H9 (cell line): ENCODE measurements around the gene CWC27. TPM values are rescaled to one million over a fixed set of nuclear protein-coding genes. Genes with fewer than 3 reads are reported as not detected.

Experiments
- DNase-seq: peaks from one replicate; pipeline ENCODE4 v3.0.0-alpha.2; 2017
- H2AFZ ChIP-seq: one replicate; pipeline ENCODE4 v1.6.1; 2013; ENCODE audit warnings: mild to moderate bottlenecking, low read length, control low read depth, moderate library complexity
- H2AK5ac ChIP-seq: 2 replicates; pipeline ENCODE4 v1.6.1; 2013; ENCODE audit warnings: low read length, control low read depth, mixed read lengths; ENCODE audit not compliant: insufficient read length
- H2BK120ac ChIP-seq: one replicate; pipeline ENCODE4 v1.6.1; 2013; ENCODE audit warnings: low read depth, mild to moderate bottlenecking, low read length, control low read depth, inconsistent platforms; ENCODE audit not compliant: poor library complexity, severe bottlenecking
- H2BK12ac ChIP-seq: 2 replicates; pipeline ENCODE4 v1.6.1; 2013; ENCODE audit warnings: low read length, control low read depth, mixed read lengths, low read depth; ENCODE audit not compliant: insufficient read length
- H2BK15ac ChIP-seq: 2 replicates; pipeline ENCODE4 v1.6.1; 2013; ENCODE audit warnings: low read depth, low read length, control low read depth
- H2BK20ac ChIP-seq: one replicate; pipeline ENCODE4 v1.6.1; 2013; ENCODE audit warnings: low read depth, mild to moderate bottlenecking, low read length, control low read depth, inconsistent platforms; ENCODE audit not compliant: poor library complexity, severe bottlenecking
- H2BK5ac ChIP-seq: 2 replicates; pipeline ENCODE4 v1.6.1; 2013; ENCODE audit warnings: low read length, control low read depth, mixed read lengths; ENCODE audit not compliant: insufficient read length
- H3K14ac ChIP-seq: 2 replicates; pipeline ENCODE4 v1.6.1; 2013; ENCODE audit warnings: low read length, control low read depth; ENCODE audit not compliant: insufficient read depth
- H3K18ac ChIP-seq: 2 replicates; pipeline ENCODE4 v1.6.1; 2013; ENCODE audit warnings: low read depth, mild to moderate bottlenecking, mixed read lengths, low read length, control low read depth; ENCODE audit not compliant: insufficient read length
- H3K23ac ChIP-seq: 2 replicates; pipeline ENCODE4 v1.6.1; 2013; ENCODE audit warnings: low read length, control low read depth, mixed read lengths, low read depth; ENCODE audit not compliant: insufficient read length
- H3K23me2 ChIP-seq: 2 replicates; pipeline ENCODE4 v1.6.1; 2013; ENCODE audit warnings: low read depth, mild to moderate bottlenecking, mixed read lengths, low read length, control low read depth; ENCODE audit not compliant: insufficient read length, poor library complexity, severe bottlenecking
- H3K27ac ChIP-seq: 2 replicates; pipeline ENCODE4 v1.5.1; 2013; ENCODE audit warnings: low read length, control low read depth, mixed read lengths, low read depth; ENCODE audit not compliant: insufficient read length
- H3K27me3 ChIP-seq: 2 replicates; pipeline ENCODE4 v1.6.1; 2013; ENCODE audit warnings: low read length, control low read depth, inconsistent platforms; ENCODE audit not compliant: insufficient read depth
- H3K4ac ChIP-seq: 2 replicates; pipeline ENCODE4 v1.6.1; 2013; ENCODE audit warnings: low read depth, mild to moderate bottlenecking, control low read depth, inconsistent platforms, low read length, moderate library complexity
- H3K4me1 ChIP-seq: 2 replicates; pipeline ENCODE4 v1.6.1; 2013; ENCODE audit warnings: low read length, control low read depth, inconsistent platforms; ENCODE audit not compliant: insufficient read depth
- H3K4me2 ChIP-seq: 2 replicates; pipeline ENCODE4 v1.6.1; 2013; ENCODE audit warnings: low read length, control low read depth, mixed read lengths; ENCODE audit not compliant: insufficient read length, insufficient read depth
- H3K56ac ChIP-seq: 2 replicates; pipeline ENCODE4 v1.6.1; 2013; ENCODE audit warnings: low read depth, mild to moderate bottlenecking, mixed read lengths, low read length, control low read depth; ENCODE audit not compliant: insufficient read length
- H3K79me1 ChIP-seq: 2 replicates; pipeline ENCODE4 v1.6.1; 2013; ENCODE audit warnings: low read depth, mild to moderate bottlenecking, moderate library complexity, low read length, control low read depth, inconsistent platforms; ENCODE audit not compliant: insufficient read depth, poor library complexity, severe bottlenecking
- H3K79me2 ChIP-seq: 2 replicates; pipeline ENCODE4 v1.6.1; 2013; ENCODE audit warnings: low read length, control low read depth, inconsistent platforms; ENCODE audit not compliant: insufficient read depth
- H3K9ac ChIP-seq: 2 replicates; pipeline ENCODE4 v1.6.1; 2013; ENCODE audit warnings: low read length, control low read depth, mixed read lengths; ENCODE audit not compliant: insufficient read length; ENCODE audit errors: extremely low read depth
- H3K9me3 ChIP-seq: one replicate; pipeline ENCODE4 v1.6.1; 2013; ENCODE audit warnings: low read depth, low read length, inconsistent platforms; ENCODE audit not compliant: control insufficient read depth
- H3T11ph ChIP-seq: one replicate; pipeline ENCODE4 v1.6.1; 2013; ENCODE audit warnings: mild to moderate bottlenecking, low read length, control low read depth, inconsistent platforms
- H4K20me1 ChIP-seq: one replicate; pipeline ENCODE4 v1.6.1; 2013; ENCODE audit not compliant: control insufficient read depth, insufficient read length, insufficient read depth
- H4K5ac ChIP-seq: 2 replicates; pipeline ENCODE4 v1.6.1; 2013; ENCODE audit warnings: low read depth, mild to moderate bottlenecking, mixed read lengths, low read length, control low read depth; ENCODE audit not compliant: insufficient read length
- H4K8ac ChIP-seq: replicated peaks from 2 replicates; pipeline ENCODE4 v1.6.1; 2013; ENCODE audit warnings: low read length, control low read depth, mixed read lengths, low read depth; ENCODE audit not compliant: insufficient read length
- H4K91ac ChIP-seq: 2 replicates; pipeline ENCODE4 v1.6.1; 2013; ENCODE audit warnings: low read depth, mild to moderate bottlenecking, moderate library complexity, mixed read lengths, low read length, control low read depth; ENCODE audit not compliant: insufficient read length
- H3K27ac Mint-ChIP-seq, 3 experiments: 2 replicates in 2 of 3; 3 replicates in 1 of 3; pipeline ENCODE4 v1.8.0; 2020 to 2021; ENCODE audit warnings: mixed read lengths in 3 of 3, mild to moderate bottlenecking in 1 of 3, moderate library complexity in 1 of 3
- H3K27me3 Mint-ChIP-seq: 2 replicates; pipeline ENCODE4 v1.8.0; 2021; ENCODE audit warnings: low read depth, mild to moderate bottlenecking, moderate library complexity, mixed read lengths
- H3K36me3 Mint-ChIP-seq, 3 experiments: 2 replicates in 2 of 3; 3 replicates in 1 of 3; pipeline ENCODE4 v1.8.0; 2020 to 2021; ENCODE audit warnings: low read depth in 3 of 3, mixed read lengths in 3 of 3; ENCODE audit not compliant: insufficient read depth in 1 of 3
- H3K4me1 Mint-ChIP-seq, 2 experiments: 2 replicates each; pipeline ENCODE4 v1.8.0; 2020; ENCODE audit warnings: mixed read lengths in 2 of 2
- H3K4me3 Mint-ChIP-seq, 2 experiments: 2 replicates in 1 of 2; 3 replicates in 1 of 2; pipeline ENCODE4 v1.8.0; 2020 to 2021; ENCODE audit warnings: mild to moderate bottlenecking in 2 of 2, mixed read lengths in 2 of 2, moderate library complexity in 1 of 2
- H3K9me3 Mint-ChIP-seq, 2 experiments: 2 replicates in 1 of 2; 3 replicates in 1 of 2; pipeline ENCODE4 v1.8.0; 2020; ENCODE audit warnings: mild to moderate bottlenecking in 2 of 2, mixed read lengths in 2 of 2, moderate library complexity in 1 of 2
- WGBS: extraction: QIAGEN DNeasy Blood & Tissue Kit; methylation state at CpG from one replicate; pipeline ENCODE4 v1.1.7; 2013; ENCODE audit warnings: missing lambda C conversion rate, low lambda C conversion rate, mixed read lengths; ENCODE audit not compliant: insufficient read length; ENCODE audit errors: extremely low coverage; 5-methylcytosine and 5-hydroxymethylcytosine counted together
- total RNA-seq: library from RNA; stranded (reverse); gene quantifications from 2 replicates; pipeline ENCODE4 v1.2.1, GENCODE V29; 2021
- TF ChIP-seq, protein P1 (sequence below): fragments of 200-600 bp; sonication (generic); conservative IDR thresholded peaks from 3 replicates; pipeline ENCODE4 v1.8.0; 2021; ENCODE audit warnings: antibody characterized with exemption, mild to moderate bottlenecking

CWC27 gene
- total RNA-seq, 1 experiment from 2014 or later: 41.9 TPM

DNA sequence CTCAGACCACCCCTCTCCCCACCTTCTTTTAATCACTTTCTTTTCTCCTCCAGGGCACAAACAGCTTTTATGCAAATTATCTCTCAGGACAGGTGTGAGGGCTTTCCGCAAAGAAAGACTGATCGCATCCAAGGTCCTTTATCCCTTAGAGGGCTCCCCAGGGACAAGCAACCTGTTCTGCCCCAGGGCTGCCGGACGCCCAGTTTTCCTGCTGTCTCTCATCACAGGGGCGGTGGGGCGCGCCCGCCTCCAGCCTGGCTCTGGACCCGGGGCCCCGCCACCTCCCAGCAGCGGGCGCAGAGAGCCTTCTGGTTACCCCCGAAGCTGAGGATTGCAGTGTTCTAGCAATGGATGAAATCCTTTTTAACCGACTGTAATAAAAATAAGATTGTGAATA lies 266.1 kb downstream of the CWC27 start:
- peaks cover 15% of the 10 kb centered on the region for H3K27me3 Mint-ChIP-seq
- Histone ChIP-seq H3K18ac (peak overlapping the region; percentile 99), H2BK12ac (no peak overlapping the region), H3K79me1 (no peaks in the 10 kb centered on the region), H4K20me1 (no peaks in the 10 kb centered on the region), H2AFZ (no peak overlapping the region), H2AK5ac (no peak overlapping the region), H3K23me2 (peaks cover 3% of the 10 kb centered on the region), H3K4ac (no peak overlapping the region), H4K8ac (no peak overlapping the region), H4K5ac (no peak overlapping the region), H3K56ac (no peak overlapping the region), H3K9me3 (no peaks in the 10 kb centered on the region), H2BK15ac (no peak overlapping the region), H4K91ac (no peak overlapping the region), H3K4me1 (peaks cover 3% of the 10 kb centered on the region; the same call in 1 of the 2 replicates), H3T11ph (no peak overlapping the region), H3K23ac (no peak overlapping the region), H3K27ac (no peak overlapping the region), H2BK5ac (no peak overlapping the region), H3K9ac (no peak overlapping the region), H3K27me3 (no peaks in the 10 kb centered on the region), H3K79me2 (no peaks in the 10 kb centered on the region), H3K4me2 (peak overlapping the region; percentile 70), H2BK120ac (peak overlapping the region; percentile 71), H2BK20ac (no peak overlapping the region), H3K14ac (peak overlapping the region; percentile 95)
- DNase-seq: peak; percentile 60
- H3K36me3 Mint-ChIP-seq: no peaks in the 10 kb centered on the region
- no peaks in the 10 kb centered on the region; a peak in 2 of 5 replicates for H3K9me3 Mint-ChIP-seq
- H3K27ac Mint-ChIP-seq: peak overlapping the region in 2 of 3 experiments; percentile 86 to 94; a peak in 3 of 7 replicates
- peak overlapping the region; percentile 72 to 76; a peak in 4 of 5 replicates for H3K4me3 Mint-ChIP-seq
- H3K4me1 Mint-ChIP-seq: peaks cover 25 to 28% of the 10 kb centered on the region in 2 experiments
- TF ChIP-seq, protein P1, sequence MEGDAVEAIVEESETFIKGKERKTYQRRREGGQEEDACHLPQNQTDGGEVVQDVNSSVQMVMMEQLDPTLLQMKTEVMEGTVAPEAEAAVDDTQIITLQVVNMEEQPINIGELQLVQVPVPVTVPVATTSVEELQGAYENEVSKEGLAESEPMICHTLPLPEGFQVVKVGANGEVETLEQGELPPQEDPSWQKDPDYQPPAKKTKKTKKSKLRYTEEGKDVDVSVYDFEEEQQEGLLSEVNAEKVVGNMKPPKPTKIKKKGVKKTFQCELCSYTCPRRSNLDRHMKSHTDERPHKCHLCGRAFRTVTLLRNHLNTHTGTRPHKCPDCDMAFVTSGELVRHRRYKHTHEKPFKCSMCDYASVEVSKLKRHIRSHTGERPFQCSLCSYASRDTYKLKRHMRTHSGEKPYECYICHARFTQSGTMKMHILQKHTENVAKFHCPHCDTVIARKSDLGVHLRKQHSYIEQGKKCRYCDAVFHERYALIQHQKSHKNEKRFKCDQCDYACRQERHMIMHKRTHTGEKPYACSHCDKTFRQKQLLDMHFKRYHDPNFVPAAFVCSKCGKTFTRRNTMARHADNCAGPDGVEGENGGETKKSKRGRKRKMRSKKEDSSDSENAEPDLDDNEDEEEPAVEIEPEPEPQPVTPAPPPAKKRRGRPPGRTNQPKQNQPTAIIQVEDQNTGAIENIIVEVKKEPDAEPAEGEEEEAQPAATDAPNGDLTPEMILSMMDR: no peak
- WGBS: no CpG with 5 or more reads among the region's 14 CpGs
